GM23338 (cell line): ENCODE results near the gene PTH. TPM values are rescaled to one million over a fixed set of nuclear protein-coding genes. Genes with fewer than 3 reads are reported as not detected.
A peak's percentile ranks its signal among the peaks of the same experiment; 100 is the strongest.

Source experiments
- ATAC-seq: fragments of 200-7000 bp; cut with Tn5 transposase; 3 replicates; pipeline ENCODE4 v1.9.1; 2020
- DNase-seq: peaks from one replicate; pipeline ENCODE4 v3.0.0-alpha.2; 2015; ENCODE audit warnings: low spot score
- H2AFZ ChIP-seq: fragments of 200-600 bp; sonication (generic); 2 replicates; pipeline ENCODE4 v1.8.0; 2016; ENCODE audit warnings: antibody characterized with exemption, mild to moderate bottlenecking, moderate library complexity
- H3F3A ChIP-seq: fragments of 200-600 bp; sonication (generic); replicated peaks from 2 replicates; pipeline ENCODE4 v1.8.0; 2017; ENCODE audit warnings: antibody characterized with exemption, mixed run types, low read depth
- H3K27ac ChIP-seq: fragments of 200-600 bp; sonication (generic); 2 replicates; pipeline ENCODE4 v1.6.1; 2016; ENCODE audit warnings: low read depth
- H3K27me3 ChIP-seq: fragments of 200-600 bp; sonication (generic); 2 replicates; pipeline ENCODE4 v1.8.0; 2016; ENCODE audit warnings: mild to moderate bottlenecking, mixed run types, moderate library complexity; ENCODE audit not compliant: insufficient read depth
- H3K36me3 ChIP-seq: fragments of 200-600 bp; sonication (generic); 2 replicates; pipeline ENCODE4 v1.8.0; 2016; ENCODE audit warnings: mild to moderate bottlenecking; ENCODE audit not compliant: insufficient read depth
- H3K4me1 ChIP-seq: fragments of 200-600 bp; sonication (generic); 2 replicates; pipeline ENCODE4 v1.8.0; 2016; ENCODE audit warnings: mild to moderate bottlenecking, moderate library complexity; ENCODE audit not compliant: insufficient read depth
- H3K4me2 ChIP-seq: fragments of 200-600 bp; sonication (generic); 2 replicates; pipeline ENCODE4 v1.7.1; 2017; ENCODE audit warnings: mixed run types
- H3K4me3 ChIP-seq: fragments of 200-600 bp; sonication (generic); 2 replicates; pipeline ENCODE4 v1.6.1; 2016; ENCODE audit warnings: mixed run types
- H3K79me2 ChIP-seq: fragments of 200-600 bp; sonication (generic); replicated peaks from 2 replicates; pipeline ENCODE4 v1.8.0; 2017; ENCODE audit warnings: mild to moderate bottlenecking; ENCODE audit not compliant: insufficient read depth
- H3K9me2 ChIP-seq: fragments of 200-600 bp; sonication (generic); 2 replicates; pipeline ENCODE4 v1.8.0; 2017; ENCODE audit not compliant: insufficient read depth
- H4K20me1 ChIP-seq: fragments of 200-600 bp; sonication (generic); replicated peaks from 2 replicates; pipeline ENCODE4 v1.8.0; 2017; ENCODE audit warnings: mild to moderate bottlenecking; ENCODE audit not compliant: insufficient read depth
- H3K27ac Mint-ChIP-seq: 2 replicates; pipeline ENCODE4 v1.8.0; 2020; ENCODE audit warnings: inconsistent platforms, mild to moderate bottlenecking, moderate library complexity, mixed read lengths
- H3K27me3 Mint-ChIP-seq: 3 replicates; pipeline ENCODE4 v1.8.0; 2022; ENCODE audit warnings: low read depth, mild to moderate bottlenecking, moderate library complexity, mixed read lengths, inconsistent platforms; ENCODE audit not compliant: insufficient read depth, poor library complexity
- H3K36me3 Mint-ChIP-seq: 3 replicates; pipeline ENCODE4 v1.8.0; 2021; ENCODE audit warnings: low read depth, mild to moderate bottlenecking, inconsistent platforms, moderate library complexity, mixed read lengths
- H3K4me1 Mint-ChIP-seq: 3 replicates; pipeline ENCODE4 v1.8.0; 2020; ENCODE audit warnings: mild to moderate bottlenecking, inconsistent platforms, mixed read lengths
- H3K4me3 Mint-ChIP-seq: 3 replicates; pipeline ENCODE4 v1.8.0; 2021; ENCODE audit warnings: moderate library complexity, mild to moderate bottlenecking, inconsistent platforms, mixed read lengths
- H3K9me3 Mint-ChIP-seq: 3 replicates; pipeline ENCODE4 v1.8.0; 2020; ENCODE audit warnings: moderate library complexity, mild to moderate bottlenecking, inconsistent platforms, mixed read lengths
- CREB1 ChIP-seq: fragments of 250-450 bp; sonication (Bioruptor Pico); IDR thresholded peaks from 2 replicates; pipeline ENCODE4 v1.5.0; 2020; ENCODE audit warnings: low read depth, mild to moderate bottlenecking, moderate library complexity
- ETS1 ChIP-seq: IDR thresholded peaks from 2 replicates; pipeline ENCODE4 v1.6.1; 2016; ENCODE audit warnings: antibody characterized with exemption
- EZH2 ChIP-seq: fragments of 200-600 bp; sonication (generic); IDR thresholded peaks from one replicate; pipeline ENCODE4 v1.8.0; 2017; ENCODE audit warnings: antibody characterized with exemption, mild to moderate bottlenecking, low read depth; ENCODE audit not compliant: unreplicated experiment
- EZH2phosphoT487 ChIP-seq: fragments of 200-600 bp; sonication (generic); IDR thresholded peaks from one replicate; pipeline ENCODE4 v1.8.1; 2018; ENCODE audit warnings: antibody characterized with exemption; ENCODE audit not compliant: unreplicated experiment
- JUNB ChIP-seq: IDR thresholded peaks from one replicate; pipeline ENCODE4 v1.6.1; 2016; ENCODE audit warnings: antibody characterized with exemption; ENCODE audit not compliant: unreplicated experiment
- NANOG ChIP-seq: IDR thresholded peaks from 2 replicates; pipeline ENCODE4 v1.6.1; 2016; ENCODE audit warnings: antibody characterized with exemption, borderline replicate concordance
- POLR2AphosphoS5 ChIP-seq: IDR thresholded peaks from 2 replicates; pipeline ENCODE4 v1.6.1; 2016; ENCODE audit warnings: antibody characterized with exemption, low read depth
- STAT1 ChIP-seq: IDR thresholded peaks from one replicate; pipeline ENCODE4 v1.6.1; 2016; ENCODE audit warnings: antibody characterized with exemption; ENCODE audit not compliant: unreplicated experiment
- ZNF462 ChIP-seq: fragments of 250-450 bp; sonication (Bioruptor Pico); IDR thresholded peaks from 2 replicates; pipeline ENCODE4 v1.5.0; 2020; ENCODE audit warnings: mild to moderate bottlenecking, moderate library complexity
- polyA plus RNA-seq: library from polyadenylated mRNA; unstranded; fragments of >200 nt; fragmentation: Nextera tagmentation; extraction: Ambion mirVana; gene quantifications from 2 replicates; pipeline ENCODE4 v1.2.1, GENCODE V29; 2016
- total RNA-seq: library from RNA; depleted of rRNA; stranded (reverse); fragments of >200 nt; shearing (Covaris generic); gene quantifications from 2 replicates; pipeline ENCODE4 v1.2.3, GENCODE V29; 2014
- TF ChIP-seq, protein P1 (sequence below): IDR thresholded peaks from one replicate; pipeline ENCODE4 v1.6.1; 2018; ENCODE audit warnings: antibody characterized with exemption; ENCODE audit not compliant: unreplicated experiment
- TF ChIP-seq, protein P2 (sequence below), 2 experiments: fragments of 200-600 bp in 1 of 2; sonication (generic) in 1 of 2; conservative IDR thresholded peaks; 2 replicates each; pipeline versions ENCODE4 v1.5.1 to v1.6.1; 2016 to 2017; ENCODE audit warnings: antibody characterized with exemption in 2 of 2, low read depth in 2 of 2, mild to moderate bottlenecking in 2 of 2, moderate library complexity in 1 of 2

The PTH gene
- total and polyA plus RNA-seq, 2 experiments from 2014 or later, result not detected

- TF ChIP-seq EZH2phosphoT487 (no peak), STAT1 (no peak), EZH2 (no peak), POLR2AphosphoS5 (no peak), NANOG (no peak)
- TF ChIP-seq, protein P1, sequence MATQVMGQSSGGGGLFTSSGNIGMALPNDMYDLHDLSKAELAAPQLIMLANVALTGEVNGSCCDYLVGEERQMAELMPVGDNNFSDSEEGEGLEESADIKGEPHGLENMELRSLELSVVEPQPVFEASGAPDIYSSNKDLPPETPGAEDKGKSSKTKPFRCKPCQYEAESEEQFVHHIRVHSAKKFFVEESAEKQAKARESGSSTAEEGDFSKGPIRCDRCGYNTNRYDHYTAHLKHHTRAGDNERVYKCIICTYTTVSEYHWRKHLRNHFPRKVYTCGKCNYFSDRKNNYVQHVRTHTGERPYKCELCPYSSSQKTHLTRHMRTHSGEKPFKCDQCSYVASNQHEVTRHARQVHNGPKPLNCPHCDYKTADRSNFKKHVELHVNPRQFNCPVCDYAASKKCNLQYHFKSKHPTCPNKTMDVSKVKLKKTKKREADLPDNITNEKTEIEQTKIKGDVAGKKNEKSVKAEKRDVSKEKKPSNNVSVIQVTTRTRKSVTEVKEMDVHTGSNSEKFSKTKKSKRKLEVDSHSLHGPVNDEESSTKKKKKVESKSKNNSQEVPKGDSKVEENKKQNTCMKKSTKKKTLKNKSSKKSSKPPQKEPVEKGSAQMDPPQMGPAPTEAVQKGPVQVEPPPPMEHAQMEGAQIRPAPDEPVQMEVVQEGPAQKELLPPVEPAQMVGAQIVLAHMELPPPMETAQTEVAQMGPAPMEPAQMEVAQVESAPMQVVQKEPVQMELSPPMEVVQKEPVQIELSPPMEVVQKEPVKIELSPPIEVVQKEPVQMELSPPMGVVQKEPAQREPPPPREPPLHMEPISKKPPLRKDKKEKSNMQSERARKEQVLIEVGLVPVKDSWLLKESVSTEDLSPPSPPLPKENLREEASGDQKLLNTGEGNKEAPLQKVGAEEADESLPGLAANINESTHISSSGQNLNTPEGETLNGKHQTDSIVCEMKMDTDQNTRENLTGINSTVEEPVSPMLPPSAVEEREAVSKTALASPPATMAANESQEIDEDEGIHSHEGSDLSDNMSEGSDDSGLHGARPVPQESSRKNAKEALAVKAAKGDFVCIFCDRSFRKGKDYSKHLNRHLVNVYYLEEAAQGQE, result no peak
These were observed 16.1 kb downstream of the PTH start (continued) for GRCh38 chr11:13479688-13480087.

DNA sequence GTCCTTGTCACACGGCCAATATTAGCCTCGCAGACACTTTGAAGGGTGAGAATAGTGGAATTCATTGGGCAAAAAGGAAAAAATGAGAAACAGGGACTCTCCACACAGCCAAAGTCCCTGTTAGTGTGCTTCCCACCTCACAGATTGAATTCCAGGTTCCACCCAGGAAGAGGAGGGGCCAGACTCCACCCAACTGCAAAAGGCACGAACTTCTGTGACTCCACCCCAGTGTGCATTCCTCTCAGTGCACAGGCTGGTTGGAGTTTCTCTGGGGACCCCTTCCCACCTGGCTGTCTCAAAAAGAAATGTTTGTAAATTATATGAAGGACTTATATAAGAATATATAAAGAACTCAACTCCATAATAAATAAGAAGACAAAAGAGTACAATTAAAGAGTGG lies 20.7 kb downstream of the PTH start:
- peak overlapping the region; percentile 56 for H2AFZ ChIP-seq
- Mint-ChIP-seq H3K27me3 (no peaks in the 10 kb centered on the region), H3K9me3 (peaks cover 17% of the 10 kb centered on the region), H3K36me3 (peaks cover 2% of the 10 kb centered on the region; the same call in 1 of the 3 replicates), H3K27ac (no peak overlapping the region), H3K4me1 (peaks cover 16% of the 10 kb centered on the region), H3K4me3 (no peak overlapping the region)
- H3K79me2 ChIP-seq, result no peaks in the 10 kb centered on the region
- no peak for DNase-seq
- H3K27ac ChIP-seq, result no peak overlapping the region
- no peaks in the 10 kb centered on the region for H3K9me2 ChIP-seq
- H3K36me3 ChIP-seq, result no peaks in the 10 kb centered on the region; the same call in 1 of the 2 replicates
- no peaks in the 10 kb centered on the region for H3F3A ChIP-seq
- ATAC-seq, result no peak
- no peak overlapping the region for H3K4me2 ChIP-seq
- H3K4me1 ChIP-seq, result peaks cover 15% of the 10 kb centered on the region
- H3K4me3 ChIP-seq, result no peak overlapping the region
- H4K20me1 ChIP-seq, result no peaks in the 10 kb centered on the region
- no peaks in the 10 kb centered on the region for H3K27me3 ChIP-seq
- no peak for TF ChIP-seq EZH2
- no peak for TF ChIP-seq CREB1
- TF ChIP-seq ZNF462 (CRISPR knock-in tag), result no peak
- TF ChIP-seq ETS1, result no peak
- TF ChIP-seq, protein P2, sequence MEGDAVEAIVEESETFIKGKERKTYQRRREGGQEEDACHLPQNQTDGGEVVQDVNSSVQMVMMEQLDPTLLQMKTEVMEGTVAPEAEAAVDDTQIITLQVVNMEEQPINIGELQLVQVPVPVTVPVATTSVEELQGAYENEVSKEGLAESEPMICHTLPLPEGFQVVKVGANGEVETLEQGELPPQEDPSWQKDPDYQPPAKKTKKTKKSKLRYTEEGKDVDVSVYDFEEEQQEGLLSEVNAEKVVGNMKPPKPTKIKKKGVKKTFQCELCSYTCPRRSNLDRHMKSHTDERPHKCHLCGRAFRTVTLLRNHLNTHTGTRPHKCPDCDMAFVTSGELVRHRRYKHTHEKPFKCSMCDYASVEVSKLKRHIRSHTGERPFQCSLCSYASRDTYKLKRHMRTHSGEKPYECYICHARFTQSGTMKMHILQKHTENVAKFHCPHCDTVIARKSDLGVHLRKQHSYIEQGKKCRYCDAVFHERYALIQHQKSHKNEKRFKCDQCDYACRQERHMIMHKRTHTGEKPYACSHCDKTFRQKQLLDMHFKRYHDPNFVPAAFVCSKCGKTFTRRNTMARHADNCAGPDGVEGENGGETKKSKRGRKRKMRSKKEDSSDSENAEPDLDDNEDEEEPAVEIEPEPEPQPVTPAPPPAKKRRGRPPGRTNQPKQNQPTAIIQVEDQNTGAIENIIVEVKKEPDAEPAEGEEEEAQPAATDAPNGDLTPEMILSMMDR (conservative IDR thresholded peaks at IDR 0.05; ENCODE audit: low read depth in 2 of 2), result no peak
- no peak for TF ChIP-seq NANOG
- no peak for TF ChIP-seq JUNB
- no peak for TF ChIP-seq POLR2AphosphoS5
